NCI-H2029 (cell line): Measurements from ENCODE around the gene ABCB11.
"Not testable (repeated sequence)": the region's sequence is repeated elsewhere in the genome, so short reads cannot be mapped to it uniquely, and the experiment has no call there.

Experiments used
- DNase-seq: peaks from one replicate; lab custom pipeline; 2025; lab: John Stamatoyannopoulos, UW

The ABCB11 gene

GRCh38 chr2:168974428-168974827 lies 56.7 kb downstream of the ABCB11 start:
- no peak for DNase-seq

GRCh38 chr2:168971261-168971660 lies 59.9 kb downstream of the ABCB11 start:
- no peak for DNase-seq

- DNase-seq = no peak
These were observed 60.4 kb downstream of the ABCB11 start for GRCh38 chr2:168970711-168971233.

DNA sequence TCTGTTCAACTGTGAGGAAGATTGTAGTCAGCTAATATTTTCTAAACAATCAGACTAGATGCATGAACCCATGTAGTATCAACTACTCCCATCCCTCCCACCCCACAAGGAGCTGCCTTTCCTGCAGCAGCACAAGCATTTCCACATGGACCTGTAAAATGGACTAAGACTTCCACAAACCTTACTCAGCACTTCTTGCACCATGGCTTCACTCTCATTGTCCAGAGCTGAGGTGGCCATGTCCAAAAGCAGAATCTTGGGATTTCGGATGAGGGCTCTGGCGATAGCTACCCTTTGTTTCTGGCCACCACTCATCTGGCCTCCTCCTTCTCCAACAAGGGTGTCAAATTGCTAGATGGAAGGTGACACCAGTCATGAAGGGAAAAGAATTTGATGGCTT lies 61.3 kb downstream of the ABCB11 start:
- no peak for DNase-seq

DNA sequence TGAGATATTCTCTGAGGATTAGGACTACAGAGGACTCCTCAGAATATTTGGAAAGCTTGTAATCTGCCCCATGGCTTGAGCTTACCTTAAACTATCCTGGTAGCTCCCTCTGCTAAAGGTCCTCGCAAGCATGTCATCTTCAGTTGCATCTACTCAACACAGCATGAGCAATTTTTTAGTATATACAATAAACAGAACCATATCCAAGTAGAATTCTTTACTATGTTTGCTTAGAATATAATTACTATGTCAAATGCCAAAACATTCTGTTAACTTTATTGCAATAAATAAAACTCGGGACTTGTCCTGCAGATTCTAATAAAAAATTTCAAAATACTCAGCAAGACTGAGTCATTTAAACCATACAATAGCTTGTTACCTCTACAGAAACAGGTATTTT lies 62.8 kb downstream of the ABCB11 start:
- DNase-seq = no peak

DNA sequence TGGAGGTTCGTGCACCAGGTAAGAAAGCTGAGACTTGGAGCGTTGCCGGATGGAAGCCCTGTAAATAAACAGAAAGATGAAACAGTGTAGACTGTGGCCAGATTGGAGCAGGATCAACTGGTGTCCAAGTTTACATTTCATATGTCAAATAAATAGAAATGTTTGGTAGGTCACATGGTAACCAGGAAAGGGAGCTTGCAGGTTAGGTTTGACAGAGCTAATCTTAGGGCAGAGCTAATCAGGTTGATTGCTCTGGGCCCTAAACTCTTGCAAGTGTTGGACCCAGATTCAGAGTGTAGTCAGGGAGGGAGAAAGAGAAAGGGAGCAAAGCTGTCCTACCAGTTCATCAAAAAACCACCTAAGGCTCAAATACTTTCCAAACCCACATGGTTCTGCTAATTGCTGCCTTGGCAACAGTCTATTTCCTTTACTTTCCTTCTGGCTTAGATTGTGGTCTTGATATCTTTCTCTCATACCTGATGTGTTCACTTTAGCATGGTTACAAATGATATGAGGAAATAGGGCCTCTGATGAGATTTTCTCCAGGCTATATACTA lies 66.8 kb downstream of the ABCB11 start:
- peak; percentile 48 for DNase-seq

- no peak for DNase-seq
These were observed 68.5 kb downstream of the ABCB11 start for GRCh38 chr2:168962636-168963035.

GRCh38 chr2:168961450-168962229 lies 69.5 kb downstream of the ABCB11 start:
- DNase-seq = peak; percentile 61

- DNase-seq = no peak
These were observed 74.7 kb downstream of the ABCB11 start for GRCh38 chr2:168956392-168956791.

GRCh38 chr2:168955321-168955720 lies 75.8 kb downstream of the ABCB11 start:
- no peak for DNase-seq

DNA sequence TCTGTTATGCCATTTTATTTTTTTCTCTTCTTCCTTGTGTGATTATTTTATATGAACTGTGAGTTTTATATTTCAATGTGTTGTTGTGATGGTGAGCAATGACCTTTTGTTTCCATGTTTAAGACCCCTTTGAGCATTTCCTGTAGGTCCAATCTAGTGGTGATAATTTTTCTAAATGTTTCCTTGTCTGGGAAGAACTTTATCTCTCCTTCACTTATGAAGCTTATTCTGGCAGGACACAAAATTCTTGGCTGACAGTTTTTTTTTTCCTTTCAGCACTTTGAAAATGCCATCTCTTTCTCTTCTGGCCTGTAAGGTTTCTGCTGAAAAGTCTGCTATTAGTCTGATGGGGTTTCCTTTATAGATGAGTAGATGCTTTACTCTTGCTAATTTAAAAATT lies 76.9 kb downstream of the ABCB11 start:
- no peak for DNase-seq

- no peak for DNase-seq
These were observed 78.7 kb downstream of the ABCB11 start for GRCh38 chr2:168952424-168952823.

- no peak for DNase-seq
These were observed 79.3 kb downstream of the ABCB11 start for GRCh38 chr2:168951871-168952270.

GRCh38 chr2:168949324-168949723 lies 81.8 kb downstream of the ABCB11 start:
- no peak for DNase-seq

GRCh38 chr2:168948621-168949212 lies 82.4 kb downstream of the ABCB11 start:
- DNase-seq = no peak

DNA sequence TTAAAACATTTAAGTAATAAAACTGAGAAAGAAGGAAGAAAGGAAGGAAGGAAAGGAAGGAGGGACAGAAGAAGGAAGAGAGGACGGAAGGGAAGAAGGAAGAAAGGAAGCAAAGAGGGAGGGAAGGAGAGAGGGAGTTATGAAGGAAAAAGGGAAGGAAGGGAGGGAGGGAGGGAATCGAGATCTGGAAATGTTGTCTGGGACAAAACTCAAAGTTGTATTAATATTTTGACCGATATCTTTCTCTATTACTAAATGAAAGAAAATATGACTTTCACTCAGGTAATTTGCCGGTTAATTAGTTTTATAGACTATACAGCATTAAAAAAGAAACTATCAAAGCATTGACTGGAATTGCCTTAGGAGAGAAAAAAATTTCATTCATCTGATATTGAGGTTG lies 85.6 kb downstream of the ABCB11 start:
- DNase-seq = no peak

DNA sequence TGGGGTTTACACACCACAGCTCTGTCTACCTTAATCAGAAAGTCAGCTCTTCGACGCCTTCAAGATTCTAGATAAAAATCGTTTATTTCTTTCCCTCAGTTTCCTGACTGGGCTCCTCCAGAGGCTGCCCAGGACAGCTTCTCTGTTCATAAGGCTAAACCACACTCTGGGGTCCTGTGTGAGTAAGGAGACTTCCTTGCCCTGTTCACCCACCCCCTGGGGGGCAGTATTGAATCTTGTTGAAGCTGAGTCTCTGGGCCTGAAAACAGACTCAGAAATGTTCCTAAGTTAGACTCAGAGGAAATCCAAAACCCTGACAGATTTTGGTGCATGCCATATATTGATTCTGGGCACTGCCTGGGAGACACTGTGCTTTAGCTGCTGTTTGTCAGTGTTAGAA lies 87.1 kb downstream of the ABCB11 start:
- DNase-seq = no peak

DNA sequence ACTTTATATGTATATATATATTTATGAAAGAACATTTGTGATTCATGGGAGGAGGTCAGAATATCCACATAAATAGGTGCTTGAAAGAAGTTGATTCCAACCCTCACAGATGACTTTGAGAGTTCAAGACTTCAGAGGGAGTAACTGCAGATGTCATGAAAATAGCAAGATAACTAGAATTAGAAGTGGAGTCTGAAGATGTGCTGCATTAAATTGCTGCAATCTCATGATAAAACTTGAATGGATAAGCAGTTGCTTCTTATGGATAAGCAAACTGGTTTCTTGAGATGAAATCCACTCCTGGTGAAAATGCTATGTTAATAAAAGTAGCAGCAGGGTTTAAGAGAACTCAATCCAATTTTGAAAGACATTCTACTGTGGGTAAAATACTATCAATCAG lies 89.8 kb downstream of the ABCB11 start:
- DNase-seq = no peak

DNA sequence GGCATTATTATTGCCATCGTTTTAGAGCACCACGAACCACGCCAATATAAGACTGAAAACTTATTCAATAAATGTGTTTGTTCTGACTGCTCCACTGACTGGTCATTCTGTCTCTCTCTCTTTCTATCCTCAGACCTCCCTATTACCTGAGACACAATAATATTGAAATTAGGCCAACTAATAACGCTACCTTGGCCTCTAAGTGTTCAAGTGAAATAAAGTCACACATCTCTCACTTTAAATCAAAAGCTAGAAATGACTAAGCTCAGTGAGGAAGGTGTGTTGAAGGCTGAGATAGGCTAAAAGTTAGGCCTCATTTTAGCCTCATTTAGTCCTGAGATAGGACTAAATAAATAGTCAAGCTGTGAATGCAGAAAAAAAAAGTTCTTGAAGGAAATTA lies 91.2 kb downstream of the ABCB11 start:
- DNase-seq = no peak

- no peak for DNase-seq
These were observed 92.1 kb downstream of the ABCB11 start for GRCh38 chr2:168939061-168939460.

GRCh38 chr2:168935810-168936581 lies 95.1 kb downstream of the ABCB11 start:
- no peak for DNase-seq

- no peak for DNase-seq
These were observed 96.3 kb downstream of the ABCB11 start for GRCh38 chr2:168934826-168935225.

DNA sequence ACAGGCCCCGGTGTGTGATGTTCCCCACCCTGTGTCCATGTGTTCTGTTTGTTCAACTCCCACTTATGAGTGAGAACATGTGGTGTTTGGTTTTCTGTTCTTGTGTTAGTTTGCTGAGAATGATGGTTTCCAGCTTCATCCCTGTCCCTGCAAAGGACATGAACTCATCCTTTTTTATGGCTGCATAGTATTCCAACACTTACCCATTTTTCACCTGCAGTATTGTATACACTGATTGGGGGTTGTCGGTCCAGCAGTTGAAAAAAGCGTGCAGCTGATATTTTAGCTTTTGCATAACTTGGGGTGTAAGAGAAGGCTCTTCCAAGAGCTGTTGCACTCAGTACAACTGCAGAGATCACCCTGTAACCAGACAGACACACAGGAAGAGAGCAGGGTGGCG lies 99.0 kb downstream of the ABCB11 start:
- DNase-seq = not testable (repeated sequence)
